ENCODE measurements around the gene TOR3A. TPM values are rescaled to one million over a fixed set of nuclear protein-coding genes. Genes with fewer than 3 reads are reported as not detected.

TOR3A gene
- total and polyA plus RNA-seq, 2 of the 8 experiments (the other 6 are each of a cell fraction or from before 2014, with no cell fraction given) = 15.3 to 21.4 TPM

GRCh38 chr1:179094818-179095217 lies 12.9 kb downstream of the TOR3A start (continued):
- TF ChIP-seq, protein P1, sequence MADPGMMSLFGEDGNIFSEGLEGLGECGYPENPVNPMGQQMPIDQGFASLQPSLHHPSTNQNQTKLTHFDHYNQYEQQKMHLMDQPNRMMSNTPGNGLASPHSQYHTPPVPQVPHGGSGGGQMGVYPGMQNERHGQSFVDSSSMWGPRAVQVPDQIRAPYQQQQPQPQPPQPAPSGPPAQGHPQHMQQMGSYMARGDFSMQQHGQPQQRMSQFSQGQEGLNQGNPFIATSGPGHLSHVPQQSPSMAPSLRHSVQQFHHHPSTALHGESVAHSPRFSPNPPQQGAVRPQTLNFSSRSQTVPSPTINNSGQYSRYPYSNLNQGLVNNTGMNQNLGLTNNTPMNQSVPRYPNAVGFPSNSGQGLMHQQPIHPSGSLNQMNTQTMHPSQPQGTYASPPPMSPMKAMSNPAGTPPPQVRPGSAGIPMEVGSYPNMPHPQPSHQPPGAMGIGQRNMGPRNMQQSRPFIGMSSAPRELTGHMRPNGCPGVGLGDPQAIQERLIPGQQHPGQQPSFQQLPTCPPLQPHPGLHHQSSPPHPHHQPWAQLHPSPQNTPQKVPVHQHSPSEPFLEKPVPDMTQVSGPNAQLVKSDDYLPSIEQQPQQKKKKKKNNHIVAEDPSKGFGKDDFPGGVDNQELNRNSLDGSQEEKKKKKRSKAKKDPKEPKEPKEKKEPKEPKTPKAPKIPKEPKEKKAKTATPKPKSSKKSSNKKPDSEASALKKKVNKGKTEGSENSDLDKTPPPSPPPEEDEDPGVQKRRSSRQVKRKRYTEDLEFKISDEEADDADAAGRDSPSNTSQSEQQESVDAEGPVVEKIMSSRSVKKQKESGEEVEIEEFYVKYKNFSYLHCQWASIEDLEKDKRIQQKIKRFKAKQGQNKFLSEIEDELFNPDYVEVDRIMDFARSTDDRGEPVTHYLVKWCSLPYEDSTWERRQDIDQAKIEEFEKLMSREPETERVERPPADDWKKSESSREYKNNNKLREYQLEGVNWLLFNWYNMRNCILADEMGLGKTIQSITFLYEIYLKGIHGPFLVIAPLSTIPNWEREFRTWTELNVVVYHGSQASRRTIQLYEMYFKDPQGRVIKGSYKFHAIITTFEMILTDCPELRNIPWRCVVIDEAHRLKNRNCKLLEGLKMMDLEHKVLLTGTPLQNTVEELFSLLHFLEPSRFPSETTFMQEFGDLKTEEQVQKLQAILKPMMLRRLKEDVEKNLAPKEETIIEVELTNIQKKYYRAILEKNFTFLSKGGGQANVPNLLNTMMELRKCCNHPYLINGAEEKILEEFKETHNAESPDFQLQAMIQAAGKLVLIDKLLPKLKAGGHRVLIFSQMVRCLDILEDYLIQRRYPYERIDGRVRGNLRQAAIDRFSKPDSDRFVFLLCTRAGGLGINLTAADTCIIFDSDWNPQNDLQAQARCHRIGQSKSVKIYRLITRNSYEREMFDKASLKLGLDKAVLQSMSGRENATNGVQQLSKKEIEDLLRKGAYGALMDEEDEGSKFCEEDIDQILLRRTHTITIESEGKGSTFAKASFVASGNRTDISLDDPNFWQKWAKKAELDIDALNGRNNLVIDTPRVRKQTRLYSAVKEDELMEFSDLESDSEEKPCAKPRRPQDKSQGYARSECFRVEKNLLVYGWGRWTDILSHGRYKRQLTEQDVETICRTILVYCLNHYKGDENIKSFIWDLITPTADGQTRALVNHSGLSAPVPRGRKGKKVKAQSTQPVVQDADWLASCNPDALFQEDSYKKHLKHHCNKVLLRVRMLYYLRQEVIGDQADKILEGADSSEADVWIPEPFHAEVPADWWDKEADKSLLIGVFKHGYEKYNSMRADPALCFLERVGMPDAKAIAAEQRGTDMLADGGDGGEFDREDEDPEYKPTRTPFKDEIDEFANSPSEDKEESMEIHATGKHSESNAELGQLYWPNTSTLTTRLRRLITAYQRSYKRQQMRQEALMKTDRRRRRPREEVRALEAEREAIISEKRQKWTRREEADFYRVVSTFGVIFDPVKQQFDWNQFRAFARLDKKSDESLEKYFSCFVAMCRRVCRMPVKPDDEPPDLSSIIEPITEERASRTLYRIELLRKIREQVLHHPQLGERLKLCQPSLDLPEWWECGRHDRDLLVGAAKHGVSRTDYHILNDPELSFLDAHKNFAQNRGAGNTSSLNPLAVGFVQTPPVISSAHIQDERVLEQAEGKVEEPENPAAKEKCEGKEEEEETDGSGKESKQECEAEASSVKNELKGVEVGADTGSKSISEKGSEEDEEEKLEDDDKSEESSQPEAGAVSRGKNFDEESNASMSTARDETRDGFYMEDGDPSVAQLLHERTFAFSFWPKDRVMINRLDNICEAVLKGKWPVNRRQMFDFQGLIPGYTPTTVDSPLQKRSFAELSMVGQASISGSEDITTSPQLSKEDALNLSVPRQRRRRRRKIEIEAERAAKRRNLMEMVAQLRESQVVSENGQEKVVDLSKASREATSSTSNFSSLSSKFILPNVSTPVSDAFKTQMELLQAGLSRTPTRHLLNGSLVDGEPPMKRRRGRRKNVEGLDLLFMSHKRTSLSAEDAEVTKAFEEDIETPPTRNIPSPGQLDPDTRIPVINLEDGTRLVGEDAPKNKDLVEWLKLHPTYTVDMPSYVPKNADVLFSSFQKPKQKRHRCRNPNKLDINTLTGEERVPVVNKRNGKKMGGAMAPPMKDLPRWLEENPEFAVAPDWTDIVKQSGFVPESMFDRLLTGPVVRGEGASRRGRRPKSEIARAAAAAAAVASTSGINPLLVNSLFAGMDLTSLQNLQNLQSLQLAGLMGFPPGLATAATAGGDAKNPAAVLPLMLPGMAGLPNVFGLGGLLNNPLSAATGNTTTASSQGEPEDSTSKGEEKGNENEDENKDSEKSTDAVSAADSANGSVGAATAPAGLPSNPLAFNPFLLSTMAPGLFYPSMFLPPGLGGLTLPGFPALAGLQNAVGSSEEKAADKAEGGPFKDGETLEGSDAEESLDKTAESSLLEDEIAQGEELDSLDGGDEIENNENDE (IDR thresholded peaks at IDR 0.05; ENCODE audit: insufficient replicate concordance, low read length) = no peak
- no peak for TF ChIP-seq ZNF274 (IDR thresholded peaks at IDR 0.05; ENCODE audit: borderline replicate concordance, extremely low read depth, low read length)

Measured in H1 (cell line).